Loucy (cell line): ENCODE data around the gene CD86.
A peak's percentile ranks its signal among the peaks of the same experiment; 100 is the strongest.

Experiments used
- H2AFZ ChIP-seq: fragments of 200-600 bp; sonication (generic); 2 replicates; pipeline ENCODE4 v1.6.0; 2016; ENCODE audit warnings: antibody characterized with exemption, mild to moderate bottlenecking, low read length, moderate library complexity
- H3F3A ChIP-seq: fragments of 200-600 bp; 2 replicates; pipeline ENCODE4 v1.6.0; 2016; ENCODE audit warnings: antibody characterized with exemption, low read depth, mild to moderate bottlenecking
- H3K27me3 ChIP-seq: fragments of 200-600 bp; sonication (generic); 2 replicates; pipeline ENCODE4 v1.6.1; 2014; ENCODE audit warnings: low read length, mild to moderate bottlenecking; ENCODE audit not compliant: insufficient read depth, poor library complexity, severe bottlenecking
- H3K36me3 ChIP-seq: fragments of 200-600 bp; sonication (generic); 2 replicates; pipeline ENCODE4 v1.6.1; 2016; ENCODE audit warnings: low read length; ENCODE audit not compliant: insufficient read depth
- H3K4me1 ChIP-seq: fragments of 200-600 bp; sonication (generic); 2 replicates; pipeline ENCODE4 v1.5.1; 2014; ENCODE audit warnings: low read length, mild to moderate bottlenecking; ENCODE audit not compliant: insufficient read depth, poor library complexity, severe bottlenecking
- H3K4me2 ChIP-seq: fragments of 200-600 bp; sonication (generic); 2 replicates; pipeline ENCODE4 v1.6.0; 2014; ENCODE audit warnings: antibody characterized with exemption, low read length, low read depth, mild to moderate bottlenecking; ENCODE audit not compliant: poor library complexity, severe bottlenecking
- H3K4me3 ChIP-seq: fragments of 200-600 bp; sonication (generic); 2 replicates; pipeline ENCODE4 v1.5.1; 2014; ENCODE audit warnings: low read length, mild to moderate bottlenecking, mixed read lengths; ENCODE audit not compliant: poor library complexity, severe bottlenecking
- H3K79me2 ChIP-seq: fragments of 200-600 bp; sonication (generic); 2 replicates; pipeline ENCODE4 v1.6.1; 2014; ENCODE audit warnings: low read length; ENCODE audit not compliant: insufficient read depth
- H3K9ac ChIP-seq: fragments of 200-600 bp; sonication (generic); 2 replicates; pipeline ENCODE4 v1.6.0; 2014; ENCODE audit warnings: mild to moderate bottlenecking, low read depth, low read length, moderate library complexity; ENCODE audit not compliant: poor library complexity, severe bottlenecking
- H3K9me2 ChIP-seq: fragments of 200-600 bp; sonication (generic); replicated peaks from 2 replicates; pipeline ENCODE4 v1.6.1; 2016; ENCODE audit warnings: low read depth, low read length, mixed read lengths
- H3K9me3 ChIP-seq: fragments of 200-600 bp; sonication (generic); 2 replicates; pipeline ENCODE4 v1.6.1; 2014; ENCODE audit warnings: mild to moderate bottlenecking, antibody characterized with exemption, low read length, low read depth; ENCODE audit not compliant: insufficient read depth
- H4K20me1 ChIP-seq: fragments of 200-600 bp; sonication (generic); 2 replicates; pipeline ENCODE4 v1.6.0; 2014; ENCODE audit warnings: antibody characterized with exemption, low read length, mild to moderate bottlenecking; ENCODE audit not compliant: insufficient read depth, poor library complexity, severe bottlenecking
- CTCF ChIP-seq: fragments of 200-600 bp; sonication (generic); conservative IDR thresholded peaks from 2 replicates; pipeline ENCODE4 v1.5.1; 2014; ENCODE audit warnings: mild to moderate bottlenecking, antibody characterized with exemption, low read length
- EZH2phosphoT487 ChIP-seq: fragments of 200-600 bp; IDR thresholded peaks from 2 replicates; pipeline ENCODE4 v1.6.1; 2018; ENCODE audit warnings: antibody characterized with exemption, mild to moderate bottlenecking, moderate library complexity, borderline replicate concordance

The CD86 gene

DNA sequence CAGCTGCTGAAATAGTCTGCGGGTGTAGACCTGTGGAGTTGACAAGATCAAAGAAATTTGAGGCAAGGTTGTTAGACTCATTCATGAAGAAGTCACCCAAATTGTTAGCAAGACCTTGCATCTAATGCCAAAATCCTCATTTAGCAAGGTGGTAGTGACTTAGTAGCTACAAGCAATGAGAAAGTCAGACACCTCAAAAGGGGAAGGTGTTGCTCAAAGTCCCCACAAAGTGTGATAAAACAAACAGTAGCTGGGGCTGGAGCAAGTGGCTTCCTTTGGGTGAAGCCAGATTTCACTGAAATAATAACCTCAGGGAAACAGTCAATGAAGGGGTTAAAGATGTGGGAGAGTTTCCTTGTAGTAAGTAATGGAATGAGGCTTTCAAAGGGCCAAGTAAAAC is 44.9 kb downstream of the CD86 start:
- no peak overlapping the region for H3K4me2 ChIP-seq

DNA sequence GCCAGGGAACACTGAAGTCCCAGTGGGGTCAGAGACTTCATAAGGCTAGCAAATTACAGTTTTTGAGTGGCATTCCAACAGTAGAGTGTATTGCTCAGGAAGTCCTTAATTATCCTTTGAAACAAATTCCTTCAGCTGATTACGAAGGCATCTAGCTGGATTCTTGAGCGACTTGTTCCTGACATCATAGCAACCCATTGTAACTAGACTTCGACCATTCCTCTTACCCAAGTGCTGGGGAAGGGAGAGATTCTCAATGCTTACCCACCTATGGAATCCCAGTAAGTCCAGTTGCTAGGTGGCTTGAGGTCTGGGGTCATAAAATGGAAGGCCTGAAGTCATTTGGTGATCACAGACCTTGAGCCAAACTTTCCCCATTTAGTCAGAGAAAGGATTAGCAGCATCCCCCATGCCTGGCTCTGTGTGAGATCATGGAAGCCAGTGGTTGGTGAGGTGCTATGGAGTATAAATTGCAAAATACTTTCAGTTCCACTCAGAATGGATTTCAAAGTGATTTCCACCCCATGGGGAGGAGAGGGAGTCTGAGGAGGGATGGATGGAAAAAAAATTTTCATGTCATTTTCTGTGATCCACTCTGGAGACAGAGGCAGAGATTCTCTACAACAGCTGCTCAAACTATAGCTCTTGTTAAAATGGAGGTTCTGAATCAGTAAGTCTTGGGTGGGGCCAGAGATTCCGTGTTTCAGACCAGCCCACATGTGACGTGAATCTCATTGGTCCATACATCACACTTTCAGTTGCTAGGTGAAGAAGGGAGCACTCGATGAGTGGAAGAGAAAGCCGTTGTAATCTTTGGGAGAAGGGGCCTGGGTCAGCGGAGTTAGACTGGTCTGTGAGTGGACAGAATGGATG is 45.7 kb downstream of the CD86 start:
- H3K4me2 ChIP-seq, result no peak overlapping the region
- no peaks in the 10 kb centered on the region for H3K79me2 ChIP-seq
- H3K9me2 ChIP-seq, result no peaks in the 10 kb centered on the region
- H3K4me1 ChIP-seq, result no peaks in the 10 kb centered on the region
- no peaks in the 10 kb centered on the region for H3F3A ChIP-seq
- H3K4me3 ChIP-seq, result no peak overlapping the region
- no peak overlapping the region for H3K9ac ChIP-seq
- no peaks in the 10 kb centered on the region for H4K20me1 ChIP-seq
- H3K9me3 ChIP-seq, result no peaks in the 10 kb centered on the region
- no peaks in the 10 kb centered on the region for H3K36me3 ChIP-seq
- TF ChIP-seq CTCF (no peak), EZH2phosphoT487 (no peak)
- H2AFZ ChIP-seq, result 0 out of 2 replicates have a peak overlapping the region, but pooled peaks have one; percentile 55
- H3K27me3 ChIP-seq, result no peaks in the 10 kb centered on the region

More for the DNA sequence above, 44.9 kb downstream of the CD86 start:
- H3F3A ChIP-seq, result no peaks in the 10 kb centered on the region
- H2AFZ ChIP-seq, result no peak overlapping the region
- H3K9me2 ChIP-seq, result no peaks in the 10 kb centered on the region
- no peaks in the 10 kb centered on the region for H3K79me2 ChIP-seq
- no peaks in the 10 kb centered on the region for H3K27me3 ChIP-seq
- H3K4me1 ChIP-seq, result no peaks in the 10 kb centered on the region
- no peaks in the 10 kb centered on the region for H3K36me3 ChIP-seq
- no peak overlapping the region for H3K9ac ChIP-seq
- no peak for TF ChIP-seq EZH2phosphoT487
- no peak for TF ChIP-seq CTCF
- H4K20me1 ChIP-seq, result no peaks in the 10 kb centered on the region
- no peaks in the 10 kb centered on the region for H3K9me3 ChIP-seq
- H3K4me3 ChIP-seq, result no peak overlapping the region

DNA sequence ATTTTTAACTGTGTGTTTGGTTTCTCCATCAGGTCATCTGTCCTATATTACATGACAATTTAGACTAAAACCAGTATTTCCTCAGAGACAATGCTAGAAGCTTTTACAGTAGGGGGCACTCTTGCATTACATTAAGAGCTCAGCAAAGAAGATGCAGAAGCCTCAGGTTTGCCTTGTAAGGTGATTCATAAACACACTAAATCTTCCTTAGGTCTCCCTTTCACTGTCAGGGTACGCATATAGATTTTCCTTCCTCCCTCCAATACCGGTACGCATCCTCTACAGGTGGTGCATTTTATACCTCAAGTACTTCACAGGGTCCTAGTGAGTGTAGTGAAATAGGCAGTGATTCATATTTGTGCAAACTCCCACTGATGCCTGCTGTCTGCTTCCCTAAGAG is 46.5 kb downstream of the CD86 start:
- no peaks in the 10 kb centered on the region for H3K27me3 ChIP-seq
- no peak overlapping the region for H3K9ac ChIP-seq
- no peaks in the 10 kb centered on the region for H4K20me1 ChIP-seq
- H3F3A ChIP-seq, result no peaks in the 10 kb centered on the region
- H3K4me3 ChIP-seq, result no peak overlapping the region
- H3K4me1 ChIP-seq, result no peaks in the 10 kb centered on the region
- no peaks in the 10 kb centered on the region for H3K9me2 ChIP-seq
- TF ChIP-seq EZH2phosphoT487, result no peak
- TF ChIP-seq CTCF, result peak; percentile 83
- no peaks in the 10 kb centered on the region for H3K9me3 ChIP-seq
- H3K79me2 ChIP-seq, result no peaks in the 10 kb centered on the region
- no peak overlapping the region for H3K4me2 ChIP-seq
- no peaks in the 10 kb centered on the region for H3K36me3 ChIP-seq
- no peak overlapping the region for H2AFZ ChIP-seq
